ENCODE measurements around the gene C22orf23.

Gene C22orf23

DNA sequence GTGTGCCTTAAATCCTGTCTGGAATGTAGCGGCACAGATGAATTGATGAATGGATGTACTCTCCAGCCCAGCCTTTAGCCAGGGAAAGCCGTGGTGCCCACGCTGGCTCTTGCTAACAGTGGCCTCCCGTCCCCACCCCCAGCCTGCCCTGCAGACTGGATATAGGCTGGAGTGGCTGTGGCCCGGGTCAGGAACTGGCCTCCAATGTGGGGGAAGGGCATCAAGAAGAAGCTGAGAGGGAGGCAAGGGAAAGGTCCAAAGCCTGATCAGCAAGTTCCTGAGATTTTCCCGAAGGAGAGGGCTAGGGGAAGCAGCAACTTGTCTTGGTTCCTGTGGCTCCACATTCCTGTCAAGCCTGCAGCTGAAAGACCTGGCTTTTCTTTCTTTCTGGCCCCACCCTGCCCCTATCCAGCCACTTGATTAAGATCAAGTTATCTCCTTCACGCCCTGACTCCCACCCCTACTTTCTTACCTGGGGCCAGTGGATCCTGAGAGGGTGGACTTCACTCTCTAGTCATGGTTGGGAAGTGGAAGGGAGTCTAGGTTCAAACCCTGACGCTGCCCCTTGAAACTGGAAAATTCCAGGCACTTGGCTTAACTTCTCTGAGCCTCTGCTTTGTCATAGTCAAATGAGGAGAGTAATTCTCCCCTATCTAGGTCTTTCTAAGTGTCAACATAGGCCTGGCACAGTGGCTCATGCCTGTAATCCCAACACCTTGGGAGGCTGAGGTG lies 58.3 kb downstream of the C22orf23 start:
- peak; percentile 97 to 99 for DNase-seq
- Histone ChIP-seq H4K8ac (ENCODE audit: low read depth, low read length) (peak overlapping the region; percentile 84), H3K27me3 (ENCODE audit: insufficient read depth, low read length) (no peaks in the 10 kb centered on the region), H4K12ac (ENCODE audit: low read depth, low read length) (peak overlapping the region; percentile 74), H2AK5ac (ENCODE audit: low read length) (peak overlapping the region; percentile 100), H2BK5ac (ENCODE audit: low read depth, low read length, poor library complexity) (peak overlapping the region; percentile 99), H4K91ac (ENCODE audit: low read depth, low read length) (peak overlapping the region; percentile 97), H3K79me1 (ENCODE audit: low read length) (peaks cover 59% of the 10 kb centered on the region), H2BK12ac (ENCODE audit: low read length) (peak overlapping the region; percentile 99), H3K27ac (ENCODE audit: low read depth, low read length) (peak overlapping the region; percentile 100), H3K79me2 (ENCODE audit: control insufficient read depth, insufficient read depth, low read length, poor library complexity) (peaks cover 23% of the 10 kb centered on the region), H3K9me3 (ENCODE audit: insufficient read depth, low read depth, low read length) (no peaks in the 10 kb centered on the region), H3K14ac (ENCODE audit: low read length) (peak overlapping the region; percentile 96), H3K4me1 (ENCODE audit: control insufficient read depth in 1 of 2, insufficient read depth in 2 of 2, low read length in 2 of 2) (peaks cover 54 to 57% of the 10 kb centered on the region in 2 experiments), H2BK120ac (ENCODE audit: insufficient read depth, low read length, poor library complexity) (peak overlapping the region; percentile 99), H3K9ac (ENCODE audit: low read length) (no peak overlapping the region), H3K36me3 (ENCODE audit: control insufficient read depth in 1 of 2, insufficient read depth in 2 of 2, low read length in 2 of 2) (peaks cover 2 to 15% of the 10 kb centered on the region in 2 experiments), H3K4ac (ENCODE audit: low read depth, low read length) (peak overlapping the region; percentile 97), H3K23ac (ENCODE audit: low read length) (no peak overlapping the region), H3K18ac (ENCODE audit: low read length) (peak overlapping the region; percentile 92), H3K4me3 (ENCODE audit: low read depth, low read length) (no peak overlapping the region), H2AFZ (ENCODE audit: insufficient read depth, low read length, poor library complexity) (peak overlapping the region; percentile 51), H3K4me2 (ENCODE audit: low read length) (peak overlapping the region; percentile 38)
- WGBS (ENCODE audit: extremely low coverage, insufficient coverage, insufficient read length): no CpG with 5 or more reads among the region's 8 CpGs

DNA sequence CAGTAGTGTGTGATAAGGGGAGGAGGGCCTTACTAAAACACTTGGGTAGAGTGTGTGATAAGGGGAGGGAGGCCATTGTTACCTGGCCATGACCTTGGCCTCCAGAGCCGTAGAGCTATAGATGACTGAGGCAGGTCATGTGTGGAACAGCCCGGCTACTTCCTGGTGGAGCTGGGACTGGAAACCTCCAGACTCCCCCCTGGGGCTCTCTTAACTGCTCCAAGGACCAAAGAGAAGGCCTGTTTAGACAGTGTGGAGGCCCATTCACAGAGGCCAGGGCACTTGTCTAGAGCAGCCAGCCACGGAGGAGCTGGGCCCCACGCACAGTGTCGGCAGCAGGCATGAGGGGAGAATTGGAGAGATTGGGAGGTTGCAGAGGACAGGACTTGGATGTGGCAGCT lies 59.8 kb downstream of the C22orf23 start:
- Histone ChIP-seq H4K8ac (ENCODE audit: low read depth, low read length) (peak overlapping the region; percentile 72), H2AFZ (ENCODE audit: insufficient read depth, low read length, poor library complexity) (no peak overlapping the region), H3K23ac (ENCODE audit: low read length) (no peak overlapping the region), H3K79me2 (ENCODE audit: control insufficient read depth, insufficient read depth, low read length, poor library complexity) (peaks cover 20% of the 10 kb centered on the region), H2AK5ac (ENCODE audit: low read length) (peak overlapping the region; percentile 91), H3K36me3 (ENCODE audit: control insufficient read depth in 1 of 2, insufficient read depth in 2 of 2, low read length in 2 of 2) (peaks cover 12 to 27% of the 10 kb centered on the region in 2 experiments), H4K91ac (ENCODE audit: low read depth, low read length) (peak overlapping the region; percentile 97), H3K79me1 (ENCODE audit: low read length) (peaks cover 58% of the 10 kb centered on the region), H3K27me3 (ENCODE audit: insufficient read depth, low read length) (no peaks in the 10 kb centered on the region), H3K4ac (ENCODE audit: low read depth, low read length) (peak overlapping the region; percentile 80), H4K12ac (ENCODE audit: low read depth, low read length) (peak overlapping the region; percentile 6), H2BK120ac (ENCODE audit: insufficient read depth, low read length, poor library complexity) (peak overlapping the region; percentile 99), H2BK5ac (ENCODE audit: low read depth, low read length, poor library complexity) (peak overlapping the region; percentile 89), H3K18ac (ENCODE audit: low read length) (peak overlapping the region; percentile 83), H3K4me3 (ENCODE audit: low read depth, low read length) (no peak overlapping the region), H3K9me3 (ENCODE audit: insufficient read depth, low read depth, low read length) (no peaks in the 10 kb centered on the region), H3K27ac (ENCODE audit: low read depth, low read length) (peak overlapping the region; percentile 96), H3K4me1 (ENCODE audit: control insufficient read depth in 1 of 2, insufficient read depth in 2 of 2, low read length in 2 of 2) (peaks cover 52 to 54% of the 10 kb centered on the region in 2 experiments), H2BK12ac (ENCODE audit: low read length) (peak overlapping the region; percentile 97), H3K14ac (ENCODE audit: low read length) (peak overlapping the region; percentile 96), H3K4me2 (ENCODE audit: low read length) (no peak overlapping the region), H3K9ac (ENCODE audit: low read length) (no peak overlapping the region)
- no CpG with 5 or more reads among the region's 5 CpGs for WGBS (ENCODE audit: extremely low coverage, insufficient coverage, insufficient read length)
- DNase-seq: no peak
